DND-41 (cell line): ENCODE measurements around the gene SLC2A11.
A peak's percentile ranks its signal among the peaks of the same experiment; 100 is the strongest.

Experiments
- ATAC-seq: fragments of 200-7000 bp; cut with Tn5 transposase; 3 replicates; pipeline ENCODE4 v1.9.1; 2021; ENCODE audit warnings: low read depth; ENCODE audit not compliant: insufficient read depth
- DNase-seq: peaks from one replicate; pipeline ENCODE4 v3.0.0-alpha.2; 2020
- H2AFZ ChIP-seq: 2 replicates; pipeline ENCODE4 v1.6.0; 2012; ENCODE audit warnings: low read depth, low read length
- H3K27ac ChIP-seq: 2 replicates; pipeline ENCODE4 v1.5.1; 2012; ENCODE audit warnings: low read length, inconsistent platforms
- H3K27me3 ChIP-seq: fragments of 200-600 bp; sonication (generic); 2 replicates; pipeline ENCODE4 v1.6.0; 2012; ENCODE audit warnings: low read length, mild to moderate bottlenecking, inconsistent platforms; ENCODE audit not compliant: insufficient read depth, poor library complexity
- H3K36me3 ChIP-seq: 2 replicates; pipeline ENCODE4 v1.5.1; 2012; ENCODE audit warnings: low read length, inconsistent platforms; ENCODE audit not compliant: insufficient read depth
- H3K4me1 ChIP-seq: 2 replicates; pipeline ENCODE4 v1.5.1; 2012; ENCODE audit warnings: mild to moderate bottlenecking, low read length; ENCODE audit not compliant: insufficient read depth
- H3K4me2 ChIP-seq: 2 replicates; pipeline ENCODE4 v1.6.0; 2012; ENCODE audit warnings: mild to moderate bottlenecking, moderate library complexity, low read length, inconsistent platforms; ENCODE audit not compliant: insufficient read depth
- H3K4me3 ChIP-seq, 2 experiments: fragments of 200-600 bp in 1 of 2; shearing (Covaris generic) in 1 of 2; 2 replicates each; pipeline ENCODE4 v1.5.1; 2012 to 2016; ENCODE audit warnings: inconsistent platforms in 2 of 2, low read length in 2 of 2, mild to moderate bottlenecking in 2 of 2, low read depth in 1 of 2, moderate library complexity in 1 of 2
- H3K79me2 ChIP-seq: 2 replicates; pipeline ENCODE4 v1.6.0; 2012; ENCODE audit warnings: low read length, inconsistent platforms; ENCODE audit not compliant: insufficient read depth
- H3K9ac ChIP-seq: 2 replicates; pipeline ENCODE4 v1.6.0; 2012; ENCODE audit warnings: low read depth, mild to moderate bottlenecking, inconsistent platforms, low read length, moderate library complexity
- H3K9me3 ChIP-seq: 2 replicates; pipeline ENCODE4 v1.5.1; 2012; ENCODE audit warnings: low read length, moderate library complexity, mild to moderate bottlenecking, inconsistent platforms; ENCODE audit not compliant: insufficient read depth, severe bottlenecking
- H4K20me1 ChIP-seq: 2 replicates; pipeline ENCODE4 v1.6.0; 2012; ENCODE audit warnings: low read length; ENCODE audit not compliant: insufficient read depth
- CTCF ChIP-seq: IDR thresholded peaks from 2 replicates; pipeline ENCODE4 v1.5.1; 2012; ENCODE audit warnings: borderline replicate concordance, low read length, moderate library complexity, mild to moderate bottlenecking; ENCODE audit not compliant: poor library complexity, severe bottlenecking; ENCODE audit errors: extremely low read depth
- EZH2 ChIP-seq: IDR thresholded peaks from 3 replicates; pipeline ENCODE4 v1.6.1; 2012; ENCODE audit warnings: borderline replicate concordance, low read depth, mild to moderate bottlenecking, moderate library complexity, low read length, inconsistent platforms; ENCODE audit not compliant: severe bottlenecking

Gene SLC2A11

GRCh38 chr22:23894710-23895598 is 37.3 kb downstream of the SLC2A11 start:
- Histone ChIP-seq H3K36me3 (peaks cover 29% of the 10 kb centered on the region), H4K20me1 (peaks cover 24% of the 10 kb centered on the region), H3K4me1 (peaks cover 36% of the 10 kb centered on the region), H2AFZ (peak overlapping the region; percentile 89; the same call in 1 of the 2 replicates), H3K27me3 (no peaks in the 10 kb centered on the region), H3K27ac (peak overlapping the region; percentile 92), H3K4me3 (peak overlapping the region; percentile 73 to 89), H3K9ac (peak overlapping the region; percentile 67), H3K4me2 (peak overlapping the region; percentile 84), H3K9me3 (no peaks in the 10 kb centered on the region), H3K79me2 (peaks cover 35% of the 10 kb centered on the region)
- no peak for TF ChIP-seq EZH2
- peak; percentile 65 for TF ChIP-seq CTCF
- ATAC-seq (peak; percentile 34), DNase-seq (peak; percentile 75)

GRCh38 chr22:23895599-23896144 is 38.0 kb downstream of the SLC2A11 start:
- Histone ChIP-seq H3K4me2 (peak overlapping the region; percentile 84), H2AFZ (no peak overlapping the region), H3K27me3 (no peaks in the 10 kb centered on the region), H3K4me3 (peak overlapping the region; percentile 73 to 89; a peak in 3 of 4 replicates), H4K20me1 (peaks cover 24% of the 10 kb centered on the region), H3K27ac (peak overlapping the region; percentile 92), H3K79me2 (peaks cover 35% of the 10 kb centered on the region), H3K36me3 (peaks cover 29% of the 10 kb centered on the region), H3K9me3 (no peaks in the 10 kb centered on the region), H3K4me1 (peaks cover 36% of the 10 kb centered on the region), H3K9ac (peak overlapping the region; percentile 67)
- DNase-seq, result no peak
- no peak for ATAC-seq
- TF ChIP-seq EZH2, result no peak

- peaks cover 29% of the 10 kb centered on the region for H3K36me3 ChIP-seq
- ATAC-seq, result no peak
These were observed 38.5 kb downstream of the SLC2A11 start for GRCh38 chr22:23896166-23896522.

More at GRCh38 chr22:23896166-23896522, 38.5 kb downstream of the SLC2A11 start:
- TF ChIP-seq EZH2 (no peak), CTCF (no peak)
- no peak for DNase-seq
- Histone ChIP-seq H3K79me2 (peaks cover 35% of the 10 kb centered on the region), H2AFZ (no peak overlapping the region), H3K4me2 (peak overlapping the region; percentile 84), H4K20me1 (peaks cover 24% of the 10 kb centered on the region), H3K4me3 (peak overlapping the region in 1 of 2 experiments; percentile 89; a peak in 2 of 4 replicates), H3K9me3 (no peaks in the 10 kb centered on the region), H3K4me1 (peaks cover 36% of the 10 kb centered on the region), H3K27ac (peak overlapping the region; percentile 92), H3K9ac (peak overlapping the region; percentile 67; the same call in 1 of the 2 replicates), H3K27me3 (no peaks in the 10 kb centered on the region)
